Suppressor macrophage (primary cell): ENCODE data around the gene NRG3.

Experiments used
- DNase-seq, 4 experiments: peaks; one replicate each; pipeline ENCODE4 v3.0.0-alpha.2; 2020 to 2022

NRG3 gene

GRCh38 chr10:82737549-82737948 lies 862.6 kb downstream of the NRG3 start:
- DNase-seq = no peak

GRCh38 chr10:82738592-82738991 lies 863.6 kb downstream of the NRG3 start:
- no peak for DNase-seq

GRCh38 chr10:82742478-82742877 lies 867.5 kb downstream of the NRG3 start:
- DNase-seq = peak in 1 of 4 experiments; percentile 1

DNA sequence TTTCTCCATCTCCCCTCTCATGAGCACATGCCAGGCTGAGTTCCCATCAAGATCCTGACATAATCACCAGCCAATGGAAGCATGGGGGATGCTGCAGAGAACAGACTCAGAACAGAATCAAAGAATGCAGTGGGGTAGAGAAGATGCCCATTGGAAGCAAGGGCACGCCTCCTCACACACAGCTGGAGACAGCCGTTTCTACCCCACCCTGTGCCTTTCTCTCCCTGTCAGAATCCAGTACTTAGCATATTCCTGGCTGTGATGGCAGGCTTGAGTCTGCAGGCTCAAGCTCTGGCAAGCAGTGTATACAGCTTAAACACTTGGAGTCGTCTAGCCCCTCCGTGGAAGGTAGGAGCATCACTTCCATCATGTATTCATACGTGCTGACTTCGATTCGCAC lies 867.9 kb downstream of the NRG3 start:
- no peak for DNase-seq

- DNase-seq = no peak
Observed at GRCh38 chr10:82750538-82750937, 875.5 kb downstream of the NRG3 start.

- DNase-seq = no peak
Observed at GRCh38 chr10:82757397-82757796, 882.4 kb downstream of the NRG3 start.

DNA sequence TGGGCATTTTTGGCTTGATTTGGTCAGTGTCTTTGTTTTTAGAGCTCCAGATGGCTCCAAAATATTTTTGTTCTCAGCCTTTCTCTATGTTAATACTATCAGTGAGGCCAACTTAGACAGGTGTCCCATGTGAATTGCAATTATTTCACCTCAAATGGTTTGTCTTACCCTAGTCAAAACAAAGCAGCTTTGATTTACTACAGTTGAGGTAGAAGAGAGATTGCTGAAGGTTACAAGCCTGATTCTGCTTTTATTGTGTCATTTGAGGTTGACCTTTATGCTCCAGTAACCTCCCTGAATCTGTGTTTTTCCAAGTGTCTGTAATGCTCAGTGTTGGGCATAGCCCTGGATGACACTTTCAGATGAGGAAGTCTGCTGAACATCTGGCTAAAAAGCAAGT lies 882.9 kb downstream of the NRG3 start:
- DNase-seq = no peak

- no peak for DNase-seq
Observed at GRCh38 chr10:82759050-82759449, 884.1 kb downstream of the NRG3 start.

DNA sequence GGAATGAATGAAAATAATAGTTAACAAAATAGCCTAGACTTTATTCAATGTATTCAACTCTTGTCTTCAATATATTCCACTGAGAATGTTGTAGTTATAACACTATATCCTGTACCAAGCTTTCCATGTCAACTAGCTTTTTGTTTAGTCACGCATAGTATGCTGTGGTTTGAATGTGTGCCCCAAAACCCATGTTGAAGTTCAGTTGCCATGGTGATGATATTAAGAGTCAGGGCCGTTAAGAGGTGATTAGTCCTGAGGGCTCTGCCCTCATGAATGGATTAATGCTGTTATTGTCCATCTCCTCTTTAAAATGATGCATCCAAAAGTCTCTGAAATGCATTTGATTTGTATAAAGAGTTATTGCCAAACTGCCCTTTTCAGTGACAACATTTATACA lies 887.6 kb downstream of the NRG3 start:
- DNase-seq = no peak

- DNase-seq = no peak
Observed at GRCh38 chr10:82768040-82768439, 893.0 kb downstream of the NRG3 start.

DNA sequence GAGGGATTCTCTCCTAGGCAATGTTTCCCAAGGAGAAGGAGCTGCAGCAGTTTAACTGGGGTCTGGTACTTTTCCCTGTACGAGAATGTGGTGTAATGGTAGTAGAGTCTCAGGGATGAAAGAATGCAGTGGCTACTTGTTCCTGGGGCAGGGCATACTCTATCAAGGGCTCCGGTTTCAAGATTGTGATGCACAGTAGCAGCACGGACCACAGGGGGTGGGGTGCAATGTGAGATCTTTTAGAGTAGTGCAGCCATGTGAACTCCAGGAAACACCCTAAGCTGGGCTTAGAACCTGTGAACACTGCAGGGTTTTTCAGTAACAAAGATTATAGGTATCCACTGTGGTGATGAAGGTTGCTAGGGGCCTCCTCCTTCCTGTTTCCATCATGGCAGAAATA lies 903.9 kb downstream of the NRG3 start:
- DNase-seq = no peak

GRCh38 chr10:82796510-82796909 lies 921.5 kb downstream of the NRG3 start:
- DNase-seq = peak in 2 of 4 experiments; percentile 4 to 19

GRCh38 chr10:82801289-82801688 lies 926.3 kb downstream of the NRG3 start:
- DNase-seq = no peak

- DNase-seq = peak; percentile 22 to 45 (median 34)
Observed at GRCh38 chr10:82811621-82812020, 936.6 kb downstream of the NRG3 start.

DNA sequence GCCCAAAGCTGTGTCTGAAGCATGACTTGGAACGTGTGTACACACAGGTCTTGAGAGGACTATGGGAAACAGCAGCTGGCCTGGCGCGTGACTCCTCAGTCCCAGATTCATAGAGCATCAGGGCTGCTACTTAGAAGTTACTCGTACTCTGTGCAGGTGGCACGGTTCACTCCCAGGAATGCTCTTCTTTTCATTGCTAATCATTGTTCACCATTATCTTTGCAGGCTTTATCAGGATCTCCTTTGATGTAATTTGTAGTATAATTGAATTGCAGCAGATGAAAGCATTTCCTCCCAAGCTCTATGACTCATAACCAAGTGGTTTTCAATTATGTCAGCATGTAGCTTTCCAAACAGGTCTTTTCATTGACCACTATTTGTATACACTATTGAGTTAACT lies 938.9 kb downstream of the NRG3 start:
- peak in 2 of 4 experiments; percentile 13 to 33 for DNase-seq

DNA sequence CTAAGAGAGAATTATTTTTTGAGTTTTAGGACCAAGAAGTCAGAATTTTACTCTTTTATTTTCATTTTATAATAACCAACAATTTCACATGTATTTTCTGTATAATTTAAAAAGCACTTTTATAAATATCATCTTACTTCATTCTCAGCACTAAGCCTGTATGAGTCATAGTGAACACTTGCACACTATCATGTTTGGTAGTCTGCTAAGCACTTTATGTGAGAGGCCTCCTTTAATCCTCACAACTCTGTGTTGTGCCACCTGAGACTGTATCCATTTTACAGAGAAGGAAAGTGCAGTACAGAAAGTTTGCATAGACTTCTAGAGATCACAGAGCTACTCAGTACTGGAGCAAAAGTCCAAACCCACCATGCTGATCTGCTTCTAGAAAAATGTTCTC lies 939.6 kb downstream of the NRG3 start:
- no peak for DNase-seq

- DNase-seq = no peak
Observed at GRCh38 chr10:82815680-82816079, 940.7 kb downstream of the NRG3 start.

- DNase-seq = no peak
Observed at GRCh38 chr10:82817676-82818422, 942.9 kb downstream of the NRG3 start.

GRCh38 chr10:82821043-82821442 lies 946.0 kb downstream of the NRG3 start:
- DNase-seq = peak in 3 of 4 experiments; percentile 18 to 50 (median 40)

DNA sequence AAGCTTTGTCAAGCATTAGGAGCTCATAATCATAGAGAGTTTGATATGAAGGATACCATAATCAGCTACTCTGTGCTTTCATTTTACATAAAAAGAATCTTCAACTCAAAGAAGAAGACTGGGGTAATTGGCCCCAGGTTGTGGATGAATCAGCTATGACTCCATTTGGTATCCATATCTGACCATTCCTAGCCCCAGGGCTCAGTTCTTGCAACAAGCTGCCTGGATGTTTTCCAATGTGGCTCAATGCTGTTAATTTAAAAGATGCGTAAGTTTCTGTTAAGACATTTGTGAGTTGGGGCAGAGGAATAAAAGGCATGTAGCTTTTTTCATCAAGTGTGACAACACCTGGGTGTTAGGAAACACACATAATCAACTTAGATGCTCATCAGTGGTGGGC lies 951.1 kb downstream of the NRG3 start:
- DNase-seq = no peak

GRCh38 chr10:82827901-82828300 lies 952.9 kb downstream of the NRG3 start:
- no peak for DNase-seq

- DNase-seq = no peak
Observed at GRCh38 chr10:82847242-82847641, 972.2 kb downstream of the NRG3 start.

DNA sequence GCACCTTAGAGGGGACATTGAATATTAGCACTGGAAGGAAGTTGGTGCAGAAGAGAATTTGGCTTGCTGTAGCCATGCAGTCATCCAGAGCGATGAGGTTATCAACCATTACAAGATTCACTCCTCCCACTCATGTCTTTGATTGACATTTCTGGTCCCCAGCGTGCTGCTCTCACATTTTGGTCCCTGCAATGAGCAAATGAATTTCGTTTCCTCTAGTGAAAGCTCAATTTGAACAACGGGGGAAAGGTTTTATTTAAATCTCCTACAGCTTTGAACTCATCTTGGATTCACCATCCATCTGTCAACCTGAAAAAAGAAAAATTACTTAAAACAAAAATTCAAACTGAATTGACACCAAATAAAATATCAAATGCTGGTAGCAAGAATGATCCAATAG lies 975.2 kb downstream of the NRG3 start:
- no peak for DNase-seq

DNA sequence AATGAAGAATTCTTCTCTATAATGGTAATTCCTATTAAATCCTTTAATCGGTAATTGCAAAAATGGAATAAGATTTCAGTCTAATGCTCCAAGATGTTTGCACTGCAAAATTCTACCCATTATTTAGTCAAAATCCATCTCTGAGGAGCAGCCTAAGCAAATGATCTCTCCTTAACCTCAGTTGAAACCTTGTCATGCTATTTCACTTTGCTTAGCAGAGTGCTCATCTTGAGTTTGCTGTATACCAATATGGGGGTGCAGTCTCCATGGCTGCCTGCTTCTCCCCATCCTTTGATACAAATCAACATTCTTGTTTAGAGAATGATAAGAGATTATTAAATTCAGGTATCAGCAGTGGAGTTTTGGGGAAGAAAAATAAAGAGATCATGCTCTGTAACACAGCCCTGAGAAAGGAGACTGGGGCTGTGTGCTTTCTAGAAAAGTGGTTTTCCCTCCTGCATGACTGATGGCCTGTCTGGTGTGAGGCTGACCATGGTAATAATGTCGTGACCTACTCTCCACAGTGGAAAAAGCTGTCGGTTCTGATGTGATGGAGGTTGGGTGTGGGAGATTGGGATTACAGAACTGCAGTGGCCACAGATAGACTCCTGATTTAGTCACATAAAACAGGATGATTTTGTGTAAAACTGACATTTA lies 982.1 kb downstream of the NRG3 start:
- DNase-seq = no peak
